Measurements from ENCODE around the gene FLT3. TPM values are rescaled to one million over a fixed set of nuclear protein-coding genes. Genes with fewer than 3 reads are reported as not detected.
"Not testable (repeated sequence)": the region's sequence is repeated elsewhere in the genome, so short reads cannot be mapped to it uniquely, and the experiment has no call there.

FLT3 gene
- total and polyA plus RNA-seq, 5 donors from 2014 or later: 0.39 TPM; not detected in 4

DNA sequence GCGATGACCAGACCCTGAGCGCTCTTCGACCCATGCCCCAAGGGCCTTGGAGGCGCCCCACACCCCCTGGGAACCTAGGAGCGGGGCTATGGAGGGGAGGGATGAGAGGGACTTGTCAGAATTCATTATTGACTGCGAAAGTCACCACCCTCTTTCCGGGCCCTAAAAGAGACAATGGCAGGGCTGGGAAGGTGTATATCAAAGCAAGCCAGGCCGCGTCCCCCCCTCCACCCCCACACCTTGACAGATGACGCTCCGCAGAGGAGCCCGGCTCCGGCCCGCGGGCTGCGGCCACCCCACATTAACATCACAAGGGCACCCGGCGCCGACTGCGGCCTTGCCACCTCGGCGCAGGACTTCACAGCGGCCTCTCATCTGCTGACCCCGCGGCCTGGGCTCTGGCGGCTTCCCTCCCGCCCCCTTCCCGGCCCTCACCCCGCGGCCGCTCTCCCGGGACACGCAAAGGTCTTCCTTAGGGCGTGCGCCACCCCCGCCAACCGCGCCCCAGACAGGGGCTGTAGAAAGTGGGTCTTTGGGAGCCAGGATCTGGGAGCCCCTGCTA lies 133.7 kb downstream of the FLT3 start:
- ATAC-seq (ENCODE audit: low read depth in 2 of 2): no peak
- Histone ChIP-seq H3K9me3 (ENCODE audit: control insufficient read depth in 2 of 2, low read length in 2 of 2) (no peaks in the 10 kb centered on the region), H3K4me1 (ENCODE audit: control insufficient read depth, insufficient read depth, low read length, poor library complexity, severe bottlenecking) (no peaks in the 10 kb centered on the region), H3K27me3 (ENCODE audit: control insufficient read depth, insufficient read depth, low read length) (peaks cover 22% of the 10 kb centered on the region), H3K27ac (ENCODE audit: insufficient read depth, low read length, poor library complexity, severe bottlenecking) (no peak overlapping the region), H3K4me3 (ENCODE audit: low read depth, low read length) (no peak overlapping the region), H3K36me3 (ENCODE audit: control insufficient read depth, insufficient read depth, low read length) (no peaks in the 10 kb centered on the region)
- peaks cover 87% of the 10 kb centered on the region for H3K27me3 Mint-ChIP-seq
- H3K9me3 Mint-ChIP-seq: peaks cover 0 to 4% (median 0%) of the 10 kb centered on the region in 7 donors
- peak overlapping the region in 1 of 4 donors; percentile 15 for H3K4me3 Mint-ChIP-seq
- no peak for DNase-seq
- no peak overlapping the region for H3K27ac Mint-ChIP-seq
- H3K4me1 Mint-ChIP-seq: peaks cover 0 to 26% (median 15%) of the 10 kb centered on the region in 4 donors
- no peaks in the 10 kb centered on the region for H3K36me3 Mint-ChIP-seq

DNA sequence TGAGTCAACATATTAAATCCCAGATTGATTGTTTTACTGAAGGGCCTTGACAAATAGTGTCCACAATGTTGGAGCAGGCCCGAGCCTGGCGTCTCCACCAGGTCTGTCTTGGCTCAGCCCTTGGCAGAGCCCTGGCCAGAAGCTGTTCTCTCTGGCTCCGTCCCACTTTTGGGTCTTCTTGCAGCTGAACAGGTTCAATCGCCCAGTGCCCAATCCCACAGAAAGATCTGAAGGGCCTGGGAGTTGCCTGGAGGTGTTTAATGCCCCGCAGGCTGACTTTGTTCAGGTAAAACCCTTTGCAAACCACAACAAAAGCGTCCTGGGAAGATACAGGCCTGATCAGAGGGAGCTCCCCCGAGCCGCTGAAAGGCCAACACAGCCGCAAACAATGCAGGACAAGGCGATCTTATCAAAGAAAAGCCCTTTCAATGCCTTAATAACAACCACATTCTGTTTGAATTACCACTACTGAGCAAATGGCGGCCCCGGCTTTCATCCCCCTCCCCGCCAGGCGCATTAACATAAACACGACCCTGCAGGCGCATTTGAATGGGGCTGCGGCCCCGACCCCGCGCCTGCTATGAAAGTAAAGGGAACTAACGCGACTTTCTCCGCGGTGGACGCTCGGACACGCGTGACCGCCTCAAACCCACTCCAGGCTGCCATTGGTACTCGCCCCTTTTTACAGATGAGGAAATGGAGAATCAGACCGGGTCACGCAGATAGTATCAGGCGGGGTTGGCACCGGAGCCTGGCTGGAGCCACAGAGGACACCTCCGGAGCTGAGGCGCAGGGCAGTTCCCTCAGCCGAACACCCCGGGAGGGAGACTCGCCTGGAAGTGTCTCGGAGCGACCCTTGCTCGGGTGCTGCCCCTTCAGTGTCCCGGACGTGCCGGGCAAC lies 134.4 kb downstream of the FLT3 start:
- H3K4me3 Mint-ChIP-seq: no peak overlapping the region
- no peak overlapping the region for H3K4me3 ChIP-seq (ENCODE audit: low read depth, low read length)
- no peak overlapping the region for H3K27ac Mint-ChIP-seq
- no peak overlapping the region for H3K27ac ChIP-seq (ENCODE audit: insufficient read depth, low read length, poor library complexity, severe bottlenecking)
- H3K36me3 ChIP-seq (ENCODE audit: control insufficient read depth, insufficient read depth, low read length): no peaks in the 10 kb centered on the region
- H3K4me1 ChIP-seq (ENCODE audit: control insufficient read depth, insufficient read depth, low read length, poor library complexity, severe bottlenecking): peaks cover 2% of the 10 kb centered on the region
- no peaks in the 10 kb centered on the region for H3K36me3 Mint-ChIP-seq
- ATAC-seq (ENCODE audit: low read depth in 2 of 2): no peak
- H3K9me3 Mint-ChIP-seq: peaks cover 0 to 4% (median 0%) of the 10 kb centered on the region in 7 donors
- H3K27me3 ChIP-seq (ENCODE audit: control insufficient read depth, insufficient read depth, low read length): peaks cover 22% of the 10 kb centered on the region
- peaks cover 0 to 30% (median 15%) of the 10 kb centered on the region in 4 donors for H3K4me1 Mint-ChIP-seq
- DNase-seq: no peak
- peaks cover 88% of the 10 kb centered on the region for H3K27me3 Mint-ChIP-seq
- no peaks in the 10 kb centered on the region for H3K9me3 ChIP-seq (ENCODE audit: control insufficient read depth in 2 of 2, low read length in 2 of 2)

DNA sequence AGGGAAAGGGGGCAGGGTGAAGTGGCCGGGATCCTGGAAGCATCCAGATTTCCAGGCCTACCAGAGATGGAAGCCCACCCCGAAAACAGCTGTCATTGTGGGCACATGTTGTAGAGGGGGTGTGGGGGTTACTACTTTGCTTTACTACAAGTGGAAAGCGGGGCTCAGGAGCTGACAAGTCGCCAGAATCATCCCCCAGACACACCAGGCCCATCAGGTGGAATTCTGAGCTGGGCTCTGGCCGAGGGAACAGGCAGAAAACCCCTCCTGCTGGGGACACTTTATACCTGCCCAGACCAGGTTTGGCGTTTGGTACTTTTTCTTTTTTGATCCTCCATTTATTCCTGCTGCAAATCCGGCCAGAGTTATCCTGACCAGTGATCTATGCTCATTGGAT lies 135.0 kb downstream of the FLT3 start:
- H3K27me3 ChIP-seq (ENCODE audit: control insufficient read depth, insufficient read depth, low read length): peaks cover 22% of the 10 kb centered on the region

DNA sequence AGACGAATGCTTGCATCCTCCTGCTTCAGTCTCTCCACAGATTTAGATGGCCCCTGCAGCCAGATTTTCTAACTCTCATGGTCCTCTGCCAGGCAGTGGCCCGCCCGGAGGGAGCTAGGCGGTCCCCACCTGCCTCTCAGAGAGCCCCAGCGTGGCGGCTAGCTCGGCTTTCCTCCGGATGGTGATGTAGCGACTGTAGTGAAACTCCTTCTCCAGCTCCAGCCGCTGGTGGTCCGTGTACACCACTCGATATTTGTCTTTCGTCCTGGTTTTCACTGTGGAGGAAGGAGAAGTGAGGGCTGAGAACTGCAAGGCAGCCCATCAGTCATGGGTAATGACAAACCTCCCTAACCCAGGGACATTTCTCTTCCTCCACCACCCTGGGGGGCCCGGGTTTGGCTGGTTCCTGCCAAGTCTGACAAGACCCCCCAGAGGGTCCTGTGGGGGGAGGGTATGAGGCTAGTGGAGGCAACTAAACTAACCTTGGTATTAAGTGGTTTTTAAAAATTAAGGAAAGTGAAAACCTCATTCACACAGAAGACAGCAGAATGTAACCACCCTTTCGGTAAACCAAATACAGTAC lies 135.5 kb downstream of the FLT3 start:
- ATAC-seq (ENCODE audit: low read depth in 2 of 2) (no peak), DNase-seq (no peak)
- H3K36me3 ChIP-seq (ENCODE audit: control insufficient read depth, insufficient read depth, low read length): no peaks in the 10 kb centered on the region
- H3K4me1 ChIP-seq (ENCODE audit: control insufficient read depth, insufficient read depth, low read length, poor library complexity, severe bottlenecking): peaks cover 11% of the 10 kb centered on the region
- peaks cover 86% of the 10 kb centered on the region for H3K27me3 Mint-ChIP-seq
- no peak overlapping the region for H3K27ac ChIP-seq (ENCODE audit: insufficient read depth, low read length, poor library complexity, severe bottlenecking)
- no peaks in the 10 kb centered on the region for H3K9me3 ChIP-seq (ENCODE audit: control insufficient read depth in 2 of 2, low read length in 2 of 2)
- H3K4me3 Mint-ChIP-seq: peak overlapping the region in 2 of 4 donors; percentile 21 to 28
- H3K9me3 Mint-ChIP-seq: peaks cover 0 to 4% (median 0%) of the 10 kb centered on the region in 7 donors
- H3K4me1 Mint-ChIP-seq: peaks cover 0 to 32% (median 15%) of the 10 kb centered on the region in 4 donors
- no peak overlapping the region for H3K27ac Mint-ChIP-seq
- no peaks in the 10 kb centered on the region for H3K36me3 Mint-ChIP-seq
- H3K4me3 ChIP-seq (ENCODE audit: low read depth, low read length): no peak overlapping the region
- H3K27me3 ChIP-seq (ENCODE audit: control insufficient read depth, insufficient read depth, low read length): peaks cover 19% of the 10 kb centered on the region

More for the DNA sequence above, 135.0 kb downstream of the FLT3 start:
- H3K4me1 ChIP-seq (ENCODE audit: control insufficient read depth, insufficient read depth, low read length, poor library complexity, severe bottlenecking): peaks cover 7% of the 10 kb centered on the region
- no peaks in the 10 kb centered on the region for H3K36me3 ChIP-seq (ENCODE audit: control insufficient read depth, insufficient read depth, low read length)
- ATAC-seq (ENCODE audit: low read depth in 2 of 2) (no peak), DNase-seq (no peak)
- Mint-ChIP-seq H3K27me3 (peaks cover 87% of the 10 kb centered on the region), H3K4me3 (no peak overlapping the region), H3K36me3 (no peaks in the 10 kb centered on the region), H3K9me3 (peaks cover 0 to 4% (median 0%) of the 10 kb centered on the region in 7 donors), H3K4me1 (peaks cover 0 to 30% (median 15%) of the 10 kb centered on the region in 4 donors), H3K27ac (no peak overlapping the region)
- no peak overlapping the region for H3K27ac ChIP-seq (ENCODE audit: insufficient read depth, low read length, poor library complexity, severe bottlenecking)
- H3K9me3 ChIP-seq (ENCODE audit: control insufficient read depth in 2 of 2, low read length in 2 of 2): no peaks in the 10 kb centered on the region
- H3K4me3 ChIP-seq (ENCODE audit: low read depth, low read length): no peak overlapping the region

GRCh38 chr13:27964206-27964605 lies 136.2 kb downstream of the FLT3 start:
- not testable (repeated sequence) for H3K27ac ChIP-seq (ENCODE audit: insufficient read depth, low read length, poor library complexity, severe bottlenecking); H3K4me3 ChIP-seq (ENCODE audit: low read depth, low read length); H3K9me3 Mint-ChIP-seq; H3K36me3 ChIP-seq (ENCODE audit: control insufficient read depth, insufficient read depth, low read length); H3K9me3 ChIP-seq (ENCODE audit: control insufficient read depth in 2 of 2, low read length in 2 of 2); H3K27ac Mint-ChIP-seq; H3K4me3 Mint-ChIP-seq; ATAC-seq (ENCODE audit: low read depth in 2 of 2); H3K36me3 Mint-ChIP-seq; DNase-seq
- Histone ChIP-seq H3K4me1 (ENCODE audit: control insufficient read depth, insufficient read depth, low read length, poor library complexity, severe bottlenecking) (peaks cover 11% of the 10 kb centered on the region), H3K27me3 (ENCODE audit: control insufficient read depth, insufficient read depth, low read length) (peaks cover 17% of the 10 kb centered on the region)
- Mint-ChIP-seq H3K27me3 (peaks cover 86% of the 10 kb centered on the region), H3K4me1 (peaks cover 0 to 27% (median 11%) of the 10 kb centered on the region in 4 donors)

GRCh38 chr13:27963491-27963890 lies 136.9 kb downstream of the FLT3 start:
- Mint-ChIP-seq H3K4me1 (peaks cover 0 to 25% (median 11%) of the 10 kb centered on the region in 4 donors), H3K27me3 (peaks cover 89% of the 10 kb centered on the region), H3K27ac (no peak overlapping the region), H3K4me3 (no peak overlapping the region), H3K9me3 (peaks cover 0 to 4% (median 0%) of the 10 kb centered on the region in 7 donors), H3K36me3 (no peaks in the 10 kb centered on the region)
- Histone ChIP-seq H3K4me1 (ENCODE audit: control insufficient read depth, insufficient read depth, low read length, poor library complexity, severe bottlenecking) (peaks cover 11% of the 10 kb centered on the region), H3K36me3 (ENCODE audit: control insufficient read depth, insufficient read depth, low read length) (no peaks in the 10 kb centered on the region), H3K27me3 (ENCODE audit: control insufficient read depth, insufficient read depth, low read length) (peaks cover 24% of the 10 kb centered on the region), H3K4me3 (ENCODE audit: low read depth, low read length) (no peak overlapping the region), H3K9me3 (ENCODE audit: control insufficient read depth in 2 of 2, low read length in 2 of 2) (no peaks in the 10 kb centered on the region), H3K27ac (ENCODE audit: insufficient read depth, low read length, poor library complexity, severe bottlenecking) (no peak overlapping the region)
- ATAC-seq (ENCODE audit: low read depth in 2 of 2): no peak
- no peak for DNase-seq

DNA sequence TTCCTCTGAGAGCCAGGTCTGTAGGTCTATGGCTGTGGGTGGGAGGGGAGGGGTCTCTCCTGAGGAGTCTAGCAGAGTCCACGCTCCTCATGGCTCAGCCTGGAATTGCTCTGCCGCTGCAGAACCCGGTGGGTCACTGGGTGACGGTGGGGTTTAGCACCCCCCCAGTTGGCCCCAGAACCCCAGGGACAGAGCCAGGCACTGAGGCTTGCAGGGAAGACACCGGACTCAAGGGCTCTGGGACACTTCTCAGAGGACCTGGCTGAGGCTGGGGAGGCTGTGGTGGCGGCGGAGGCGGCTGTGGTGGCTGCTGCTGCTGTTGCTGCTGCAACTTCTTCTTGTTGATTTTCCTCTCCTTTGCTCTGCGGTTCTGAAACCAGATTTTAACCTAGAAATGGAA lies 137.4 kb downstream of the FLT3 start:
- DNase-seq (no peak), ATAC-seq (ENCODE audit: low read depth in 2 of 2) (no peak)
- Mint-ChIP-seq H3K4me1 (peaks cover under 1 to 24% (median 11%) of the 10 kb centered on the region in 4 donors), H3K9me3 (peaks cover 0 to 4% (median 0%) of the 10 kb centered on the region in 7 donors), H3K36me3 (no peaks in the 10 kb centered on the region), H3K27ac (no peak overlapping the region), H3K27me3 (peaks cover 92% of the 10 kb centered on the region), H3K4me3 (no peak overlapping the region)
- no peak overlapping the region for H3K4me3 ChIP-seq (ENCODE audit: low read depth, low read length)
- no peaks in the 10 kb centered on the region for H3K36me3 ChIP-seq (ENCODE audit: control insufficient read depth, insufficient read depth, low read length)
- H3K27ac ChIP-seq (ENCODE audit: insufficient read depth, low read length, poor library complexity, severe bottlenecking): no peak overlapping the region
- peaks cover 24% of the 10 kb centered on the region for H3K27me3 ChIP-seq (ENCODE audit: control insufficient read depth, insufficient read depth, low read length)
- peaks cover 11% of the 10 kb centered on the region for H3K4me1 ChIP-seq (ENCODE audit: control insufficient read depth, insufficient read depth, low read length, poor library complexity, severe bottlenecking)
- no peaks in the 10 kb centered on the region for H3K9me3 ChIP-seq (ENCODE audit: control insufficient read depth in 2 of 2, low read length in 2 of 2)
